GM19239 (cell line): Measurements from ENCODE around the gene TSPAN16.
"Not testable (repeated sequence)": the region's sequence is repeated elsewhere in the genome, so short reads cannot be mapped to it uniquely, and the experiment has no call there.

Experiments used
- DNase-seq: peaks from one replicate; pipeline ENCODE4 v3.0.0; 2011; ENCODE audit warnings: low spot score; ENCODE audit not compliant: insufficient read length
- FAIRE-seq: peaks from 2 replicates; lab custom pipeline; 2011; peaks lifted over from hg19 to GRCh38; lab: Jason Lieb, UNC

Gene TSPAN16

GRCh38 chr19:11338569-11339253 is 42.8 kb downstream of the TSPAN16 start:
- FAIRE-seq = no peak
- DNase-seq = no peak

DNA sequence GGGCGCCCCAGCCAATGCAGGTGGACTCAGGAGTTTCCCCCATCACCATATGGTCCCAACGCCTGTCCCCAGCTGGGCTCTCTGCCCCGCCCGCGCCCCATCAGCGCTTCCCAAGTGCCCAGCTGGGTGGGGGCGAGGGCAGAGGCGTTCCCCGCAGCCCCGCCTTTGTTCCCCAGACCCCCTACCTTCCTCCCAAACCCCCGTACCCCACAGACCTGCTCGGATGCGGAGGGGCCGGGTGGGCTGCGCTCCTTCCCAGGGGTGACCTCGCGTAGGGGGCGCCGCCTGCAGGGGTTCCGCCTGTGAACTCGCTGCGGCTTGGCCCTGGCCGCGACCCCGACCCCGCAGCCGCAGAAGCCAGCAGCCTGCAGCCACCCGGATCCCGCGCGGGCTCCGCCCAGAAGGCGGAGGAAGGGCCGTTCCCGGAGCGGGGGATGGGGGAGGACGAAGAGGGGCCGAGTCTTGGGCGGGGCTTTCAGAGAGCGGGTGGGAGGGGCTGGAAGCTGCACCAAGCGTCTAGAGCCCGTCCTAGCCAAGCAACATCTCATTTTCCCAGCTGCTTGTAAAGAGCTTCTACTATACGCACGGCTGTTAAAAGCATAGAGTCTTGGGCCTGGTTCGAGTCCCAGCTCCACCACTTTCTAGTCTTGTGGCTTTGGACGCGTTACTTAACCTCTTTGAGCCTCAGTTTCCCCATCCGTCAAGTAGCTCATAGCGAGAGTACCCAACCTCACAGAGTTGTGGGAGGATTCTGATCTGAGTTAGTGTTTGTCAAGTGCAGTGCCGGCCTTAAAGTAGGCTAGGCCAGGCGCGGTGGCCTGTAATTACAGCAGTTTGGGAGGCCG is 43.5 kb downstream of the TSPAN16 start, which contains the start of gene RAB3D:
TSS of gene RAB3D (minus strand) at position 404 of the 845 bp plus-strand sequence. CDS start 2,258 bp downstream, outside the sequence.
- DNase-seq = peak; percentile 92
- FAIRE-seq = peak; percentile 90

DNA sequence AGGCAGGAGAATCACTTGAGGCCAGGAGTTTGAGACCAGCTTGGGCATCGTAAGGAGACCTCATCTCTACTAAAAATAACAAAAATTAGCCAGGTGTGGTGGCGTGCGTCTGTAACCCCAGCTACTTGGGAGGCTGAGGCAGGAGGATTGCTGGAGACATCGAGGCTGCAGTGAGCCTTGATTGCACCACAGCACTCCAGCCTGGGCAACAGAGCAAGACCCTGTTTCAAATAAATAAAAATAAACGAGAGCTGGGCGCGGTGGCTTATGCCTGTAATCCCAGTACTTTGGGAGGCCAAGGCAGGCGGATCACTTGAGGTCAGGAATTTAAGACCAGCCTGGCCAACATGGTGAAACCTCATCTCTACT is 44.1 kb downstream of the TSPAN16 start:
- not testable (repeated sequence) for FAIRE-seq, DNase-seq

GRCh38 chr19:11342429-11342828 is 46.5 kb downstream of the TSPAN16 start:
- FAIRE-seq (no peak), DNase-seq (no peak)

GRCh38 chr19:11345122-11345803 is 49.3 kb downstream of the TSPAN16 start:
- DNase-seq = no peak
- no peak for FAIRE-seq

- peak; percentile 98 for FAIRE-seq
These were observed 50.4 kb downstream of the TSPAN16 start, which contains the start of the genes CCDC159 and TMEM205 for GRCh38 chr19:11346104-11346940. Gene CCDC159, plus strand, starts transcription at chr19:11346519. Its CDS starts 88 bp downstream, at chr19:11346607. Gene TMEM205, minus strand, starts transcription at chr19:11346268. Its CDS starts 649 bp downstream, at chr19:11345619.

DNA sequence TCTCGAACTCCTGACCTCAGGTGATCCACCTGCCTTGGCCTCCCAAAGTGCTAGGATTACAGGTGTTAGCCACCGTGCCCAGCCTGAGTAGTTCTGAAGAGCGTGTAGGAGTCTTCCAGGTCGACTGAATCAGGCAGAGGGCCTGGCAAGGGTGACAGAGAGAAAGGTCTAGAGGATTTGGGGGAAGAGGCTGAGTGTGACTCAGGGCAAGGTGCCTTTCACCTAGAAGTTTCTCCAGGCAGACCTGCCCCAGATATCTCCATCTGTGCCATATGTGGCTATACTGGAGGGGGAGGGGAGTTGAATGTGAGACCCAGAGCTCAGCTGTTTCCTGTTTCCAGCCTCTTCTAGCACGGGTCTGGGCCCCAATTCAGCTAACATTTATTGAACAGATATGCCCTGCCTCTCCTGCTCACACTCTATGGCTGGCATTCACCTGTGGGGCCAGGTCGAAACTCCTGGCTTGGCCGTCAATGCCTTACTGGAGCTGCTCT is 51.6 kb downstream of the TSPAN16 start:
- DNase-seq (no peak), FAIRE-seq (no peak)

More at GRCh38 chr19:11346104-11346940, 50.4 kb downstream of the TSPAN16 start, which contains the start of the genes CCDC159 and TMEM205:
- DNase-seq = peak; percentile 93

DNA sequence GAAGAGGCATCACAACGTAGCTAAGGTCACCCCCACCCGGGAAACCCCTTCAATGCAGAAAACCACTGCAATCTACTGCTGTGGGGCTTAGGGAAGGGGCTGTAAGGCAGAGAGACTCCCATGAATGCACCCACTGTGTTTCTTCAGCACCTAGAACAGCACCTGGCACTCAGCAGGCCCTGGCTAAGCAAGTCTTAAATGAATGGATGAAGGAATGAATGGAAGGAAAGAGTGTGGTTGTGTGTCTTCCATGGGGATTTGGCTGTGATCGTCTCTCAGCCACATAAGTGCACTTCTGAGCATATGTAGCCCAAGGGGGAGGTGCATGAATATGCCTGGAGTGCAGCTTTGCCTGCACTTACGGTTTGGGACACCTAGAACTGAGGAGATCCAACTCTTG is 53.2 kb downstream of the TSPAN16 start:
- no peak for FAIRE-seq

GRCh38 chr19:11354102-11354501 is 58.1 kb downstream of the TSPAN16 start:
- not testable (repeated sequence) for FAIRE-seq, DNase-seq

More for the DNA sequence above, 53.2 kb downstream of the TSPAN16 start:
- DNase-seq = no peak

- DNase-seq = peak; percentile 70
- no peak for FAIRE-seq
These were observed 59.5 kb downstream of the TSPAN16 start, which contains the start of gene PLPPR2 for GRCh38 chr19:11355160-11356073. Gene PLPPR2, plus strand, starts transcription at chr19:11355432. Its CDS starts 2,242 bp downstream, at chr19:11357674.

GRCh38 chr19:11356074-11356397 is 60.1 kb downstream of the TSPAN16 start:
- no peak for FAIRE-seq

DNA sequence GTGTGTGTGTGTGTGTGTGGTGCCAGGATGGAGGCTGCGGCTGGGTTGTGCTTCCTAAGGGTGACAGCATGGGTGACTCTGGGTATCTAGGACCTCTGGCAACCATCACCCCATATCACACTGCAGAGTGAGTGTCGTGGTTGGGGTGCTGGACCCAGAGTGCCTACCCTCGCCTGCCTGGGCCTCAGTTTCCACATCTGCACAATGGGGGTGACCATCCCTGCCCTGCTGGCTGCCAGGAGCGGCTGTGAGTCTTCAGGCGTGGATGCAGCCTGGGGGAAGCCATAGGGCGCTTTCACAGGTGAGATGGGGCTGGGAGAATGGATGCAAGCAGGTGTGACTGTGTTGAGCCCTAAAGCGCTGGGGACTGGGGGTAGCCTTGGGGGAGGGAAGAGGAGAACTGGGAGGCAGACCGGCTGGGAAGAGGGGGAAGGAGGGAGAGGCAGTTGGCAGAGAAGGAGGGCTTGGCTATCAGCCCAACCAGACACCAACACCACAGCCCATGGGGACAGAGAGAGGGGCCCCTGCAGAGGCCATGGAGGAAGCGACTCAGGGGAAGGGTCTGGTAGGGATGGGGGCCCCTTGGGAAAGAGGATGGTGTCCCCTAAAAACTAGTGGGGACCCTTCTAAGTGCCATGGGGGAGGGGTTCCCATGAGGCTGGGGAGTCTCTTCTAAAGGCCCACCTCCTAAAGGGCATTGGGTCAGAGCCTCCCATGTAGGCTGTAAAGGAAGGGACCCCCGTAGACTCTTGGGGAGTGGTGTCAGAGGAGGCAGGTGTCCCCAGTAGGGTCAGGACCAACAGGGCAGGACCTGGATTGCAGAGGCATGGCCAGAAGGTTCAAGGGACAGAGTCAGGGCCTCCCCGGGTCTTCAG is 61.0 kb downstream of the TSPAN16 start:
- no peak for FAIRE-seq
- no peak for DNase-seq

More at GRCh38 chr19:11356074-11356397, 60.1 kb downstream of the TSPAN16 start:
- DNase-seq = no peak

GRCh38 chr19:11359421-11359820 is 63.5 kb downstream of the TSPAN16 start:
- DNase-seq (no peak), FAIRE-seq (no peak)

DNA sequence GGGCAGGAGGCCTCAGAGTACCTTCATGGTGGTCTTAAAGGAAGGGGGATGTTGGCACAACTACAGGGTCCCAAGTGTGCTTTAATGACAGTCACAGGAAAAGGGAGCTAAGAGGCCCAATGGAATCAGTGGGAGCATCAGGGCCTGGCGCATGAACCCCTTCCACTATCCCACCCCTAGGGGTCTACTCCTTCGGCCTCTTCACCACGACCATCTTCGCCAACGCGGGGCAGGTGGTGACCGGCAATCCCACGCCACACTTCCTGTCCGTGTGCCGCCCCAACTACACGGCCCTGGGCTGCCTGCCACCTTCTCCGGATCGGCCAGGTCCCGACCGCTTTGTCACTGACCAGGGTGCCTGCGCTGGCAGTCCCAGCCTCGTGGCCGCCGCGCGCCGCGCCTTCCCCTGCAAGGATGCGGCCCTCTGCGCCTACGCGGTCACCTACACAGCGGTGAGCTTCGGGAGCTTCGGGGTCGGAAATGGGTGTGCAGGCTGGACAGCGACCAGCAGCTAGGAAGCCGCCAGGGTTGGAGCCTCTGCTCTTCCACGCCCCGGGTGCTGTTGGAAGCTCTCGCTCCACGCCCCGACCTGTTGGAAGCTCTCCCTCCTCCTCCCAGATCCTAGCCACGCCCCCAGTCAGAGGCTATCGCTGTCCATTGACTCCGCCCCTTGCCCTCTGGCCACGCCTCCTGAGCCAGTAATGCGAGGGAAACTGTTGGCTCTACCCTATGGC is 65.2 kb downstream of the TSPAN16 start:
- FAIRE-seq = no peak
- DNase-seq = no peak

- DNase-seq (no peak), FAIRE-seq (no peak)
These were observed 66.1 kb downstream of the TSPAN16 start for GRCh38 chr19:11361771-11362731.

DNA sequence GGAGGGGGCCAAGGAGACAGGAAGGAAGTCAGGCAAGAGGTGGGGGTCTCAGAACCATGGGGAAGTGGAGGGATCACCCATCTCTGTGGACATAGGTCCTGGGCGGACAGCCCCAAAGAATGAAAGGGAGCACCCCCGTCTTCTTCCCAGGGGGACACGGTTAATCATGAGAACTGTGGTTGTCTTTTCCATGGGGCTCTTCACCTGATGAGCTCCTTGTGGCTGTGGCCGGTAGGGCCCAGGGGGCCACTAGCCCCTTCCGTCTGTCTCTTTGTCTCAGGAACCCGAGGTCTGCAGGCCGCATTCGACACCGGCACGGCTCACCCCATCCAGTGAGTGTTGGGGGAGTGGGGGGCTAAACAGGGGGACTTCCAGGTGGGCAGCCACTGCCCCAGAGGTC is 67.9 kb downstream of the TSPAN16 start:
- no peak for FAIRE-seq
- no peak for DNase-seq
